Posterior cingulate gyrus (tissue), 11 donors: Measurements from ENCODE around the gene SPEM2.
A peak's percentile ranks its signal among the peaks of the same experiment; 100 is the strongest.

Experiments used
- DNase-seq, 10 donors: peaks; one replicate each; pipeline versions ENCODE4 v3.0.0 to v3.0.0-alpha.2; 2020 to 2021; ENCODE audit warnings: mixed read lengths in 3 of 10
- intact Hi-C: fragments of 100-400 bp; cut with DNase I; formaldehyde crosslinking; loops from one replicate; pipeline ENCODE4 v1.15.1; 2023

SPEM2 gene

DNA sequence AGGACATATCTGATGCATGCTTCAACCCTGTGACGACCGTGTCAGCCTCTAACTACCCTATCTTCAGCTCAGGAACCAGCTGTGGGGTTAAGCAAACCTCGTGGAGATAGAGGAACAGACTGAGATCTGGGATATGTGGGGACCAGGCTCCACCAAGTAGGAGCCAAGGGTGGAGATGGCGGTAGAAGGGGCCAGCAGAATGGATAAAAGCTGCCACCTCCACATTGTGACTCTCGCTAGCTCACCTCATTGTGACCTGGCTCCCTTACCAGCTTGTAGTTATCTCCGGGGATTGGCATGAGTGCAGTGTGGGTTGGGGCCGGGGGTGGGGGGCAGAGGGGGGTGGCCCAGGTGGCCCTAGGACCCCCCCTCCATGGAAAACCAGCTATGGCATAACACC lies at the start of gene SPEM2:
Gene SPEM2 (plus strand): TSS at position 301 of the 400 bp plus-strand sequence. CDS start 73 bp downstream, at position 374.
- no peak for DNase-seq
- intact Hi-C loops, result no loop called here

DNA sequence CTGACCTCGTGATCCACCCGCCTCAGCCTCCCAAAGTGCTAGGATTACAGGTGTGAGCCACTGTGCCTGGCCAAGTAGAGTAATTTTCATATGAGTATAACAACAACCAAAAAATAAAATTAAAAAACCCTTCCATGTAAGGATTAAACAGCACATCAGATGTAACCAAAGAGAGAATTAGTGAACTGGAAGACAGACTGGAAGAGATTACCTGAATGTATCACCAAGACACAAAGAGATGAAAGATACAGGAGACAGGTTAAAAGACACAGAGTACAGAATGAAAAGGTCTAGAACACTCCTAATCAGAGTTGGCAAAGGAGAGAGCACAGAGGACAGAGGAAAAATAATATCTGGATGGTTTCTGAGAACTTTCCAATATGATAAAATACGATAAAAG lies 46.3 kb upstream of the SPEM2 start:
- intact Hi-C loops, result no loop called here
- DNase-seq, result no peak

DNA sequence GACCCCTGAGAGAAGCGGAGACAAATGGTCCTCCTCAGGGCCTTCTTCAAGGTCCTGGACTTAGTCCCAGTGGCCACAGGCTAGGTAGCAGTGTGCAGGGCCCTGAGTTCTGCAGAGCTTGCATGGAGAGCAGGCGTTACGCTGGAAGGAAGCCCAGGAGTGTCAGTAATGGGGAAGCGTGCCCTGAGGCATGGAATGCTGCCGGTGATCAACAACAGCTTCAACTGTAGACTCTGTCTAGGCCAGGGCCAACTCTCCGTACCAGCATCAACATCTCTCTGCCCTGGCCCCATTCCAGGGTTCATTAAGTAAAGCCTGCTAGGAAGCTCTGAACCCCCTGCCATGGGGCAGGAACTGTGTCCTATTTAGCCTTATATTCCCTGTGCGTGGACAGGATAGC lies 45.1 kb upstream of the SPEM2 start:
- intact Hi-C loops, result no loop called here
- DNase-seq, result no peak

DNA sequence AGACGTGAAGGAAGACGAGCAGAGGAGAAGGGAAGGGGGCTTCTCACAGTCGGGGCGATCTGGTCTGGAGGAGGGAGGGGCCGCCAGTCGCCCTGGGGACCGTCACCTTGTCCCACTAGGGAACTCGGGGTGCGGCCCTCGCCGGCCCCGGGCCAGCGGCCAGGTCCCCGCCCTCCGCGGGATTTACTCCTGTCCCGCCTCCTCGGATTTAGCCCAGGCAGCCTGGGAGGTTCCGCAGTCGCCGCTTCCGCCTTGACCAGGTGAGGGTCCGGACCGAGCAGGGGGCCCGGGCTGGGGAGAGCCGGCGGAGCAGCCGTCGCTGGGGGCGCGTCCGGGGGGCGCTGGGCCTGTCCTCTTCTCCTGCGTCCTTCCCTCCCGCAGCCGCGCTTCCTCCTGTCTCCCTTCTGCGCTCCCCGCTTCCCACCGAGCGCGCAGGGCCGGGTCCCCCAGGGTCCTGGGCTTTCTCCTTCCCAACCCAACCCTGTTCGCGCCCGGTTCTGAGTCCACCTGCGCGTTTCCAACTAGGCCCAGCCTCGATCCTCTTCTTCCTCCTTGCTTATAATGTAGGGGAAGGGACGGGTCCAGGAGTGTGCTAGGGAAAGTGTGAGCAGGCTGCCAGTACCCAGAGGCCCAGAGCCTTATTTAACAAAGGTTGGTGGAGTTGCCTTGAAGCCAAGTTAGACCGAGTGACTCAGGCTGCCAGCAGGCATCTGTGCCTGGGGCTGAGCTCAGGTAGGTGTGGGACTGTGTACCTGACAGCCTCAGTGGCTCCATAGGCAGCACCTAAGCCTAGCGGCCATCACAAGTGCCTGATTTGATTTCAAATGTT lies 44.3 kb upstream of the SPEM2 start, which contains the start of gene TNK1:
Gene TNK1 (plus strand): TSS at position 235 of the 829 bp plus-strand sequence. CDS start 1,838 bp downstream, outside the sequence.
- peak in 2 of 10 donors; percentile 80 to 86 for DNase-seq
- intact Hi-C loops, result no loop called here

DNA sequence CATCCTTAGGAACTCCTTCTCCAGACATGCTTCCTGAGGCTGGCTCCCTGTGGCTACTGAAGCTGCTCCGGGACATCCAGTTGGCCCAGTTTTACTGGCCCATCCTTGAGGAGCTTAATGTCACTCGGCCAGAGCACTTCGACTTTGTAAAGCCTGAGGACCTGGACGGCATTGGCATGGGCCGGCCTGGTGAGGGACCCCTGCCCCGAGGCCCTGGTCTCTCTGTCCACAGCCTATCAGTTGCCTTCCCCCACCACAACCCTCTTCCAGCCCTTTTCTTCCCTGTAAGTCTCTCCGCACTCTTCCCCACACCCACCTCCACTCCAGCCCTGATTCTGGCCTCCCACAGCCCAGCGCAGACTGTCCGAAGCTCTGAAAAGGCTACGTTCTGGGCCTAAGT lies 42.5 kb upstream of the SPEM2 start:
- intact Hi-C loops, result no loop called here
- DNase-seq, result no peak

DNA sequence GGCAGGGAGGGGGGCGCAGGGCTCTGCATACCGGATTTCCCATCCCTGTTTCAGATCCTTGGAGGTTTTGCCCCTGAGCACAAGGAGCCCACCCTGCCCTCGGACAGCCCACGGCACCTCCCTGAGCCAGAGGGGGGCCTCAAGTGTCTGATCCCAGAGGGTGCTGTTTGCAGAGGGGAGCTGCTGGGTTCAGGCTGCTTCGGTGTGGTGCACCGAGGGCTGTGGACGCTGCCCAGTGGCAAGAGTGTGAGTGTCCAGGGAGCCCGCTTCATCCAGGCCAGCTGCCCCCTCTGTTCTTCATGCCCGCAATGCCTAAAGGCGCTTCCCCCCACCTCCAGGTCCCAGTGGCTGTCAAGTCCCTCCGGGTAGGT lies 42.1 kb upstream of the SPEM2 start:
- intact Hi-C loops, result no loop called here
- no peak for DNase-seq

DNA sequence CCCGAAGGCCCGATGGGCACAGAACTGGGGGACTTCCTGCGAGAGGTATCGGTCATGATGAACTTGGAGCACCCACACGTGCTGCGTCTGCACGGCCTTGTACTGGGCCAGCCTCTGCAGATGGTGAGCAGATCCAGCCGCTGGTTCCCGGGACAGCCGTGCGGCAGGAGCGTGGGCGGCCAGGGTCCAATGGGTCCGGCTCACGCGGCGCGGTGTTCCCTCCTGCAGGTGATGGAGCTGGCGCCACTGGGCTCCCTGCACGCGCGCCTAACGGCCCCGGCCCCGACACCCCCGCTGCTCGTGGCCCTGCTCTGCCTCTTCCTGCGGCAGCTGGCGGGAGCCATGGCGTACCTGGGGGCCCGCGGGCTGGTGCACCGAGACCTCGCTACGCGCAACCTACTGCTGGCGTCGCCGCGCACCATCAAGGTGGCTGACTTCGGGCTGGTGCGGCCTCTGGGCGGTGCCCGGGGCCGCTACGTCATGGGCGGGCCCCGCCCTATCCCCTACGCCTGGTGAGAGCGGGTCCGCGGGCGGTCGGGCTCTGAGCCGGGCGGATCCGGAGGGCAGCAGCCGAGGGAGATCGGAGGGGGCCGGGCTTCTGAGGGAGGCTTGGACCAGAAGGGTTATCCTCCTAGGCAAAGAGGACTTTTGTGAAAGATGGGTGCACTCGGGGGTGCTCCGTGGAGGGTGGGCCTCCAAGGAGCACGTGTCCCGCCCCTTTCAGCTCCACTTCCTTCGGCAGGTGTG lies 41.5 kb upstream of the SPEM2 start:
- intact Hi-C loops, result no loop called here
- DNase-seq, result peak in 8 of 10 donors; percentile 40 to 92 (median 50)

DNA sequence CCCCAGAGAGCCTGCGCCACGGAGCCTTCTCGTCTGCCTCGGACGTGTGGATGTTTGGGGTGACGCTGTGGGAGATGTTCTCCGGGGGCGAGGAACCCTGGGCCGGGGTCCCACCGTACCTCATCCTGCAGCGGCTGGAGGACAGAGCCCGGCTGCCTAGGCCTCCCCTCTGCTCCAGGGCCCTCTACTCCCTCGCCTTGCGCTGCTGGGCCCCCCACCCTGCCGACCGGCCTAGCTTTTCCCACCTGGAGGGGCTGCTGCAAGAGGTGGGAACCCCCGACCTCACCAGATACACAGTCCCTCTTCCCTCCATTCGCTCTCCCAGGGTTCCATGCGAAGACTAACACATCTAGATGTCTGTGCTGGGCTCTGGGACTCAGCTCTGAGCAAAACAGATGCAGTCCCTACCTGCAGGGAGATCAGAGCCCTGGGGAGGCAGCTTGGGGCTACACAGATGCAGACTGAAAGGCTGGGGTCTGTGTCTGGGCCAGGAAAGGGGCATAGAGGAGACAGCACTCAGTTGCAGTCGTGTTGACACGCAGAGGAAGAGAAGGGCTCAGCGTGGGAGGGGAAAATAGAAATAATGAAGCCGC lies 40.8 kb upstream of the SPEM2 start:
- intact Hi-C loops, result loop anchor here (5.0 kb wide), 1 partner anchor 32 kb away; the partner anchor contains the start of gene KCTD11
- no peak for DNase-seq

DNA sequence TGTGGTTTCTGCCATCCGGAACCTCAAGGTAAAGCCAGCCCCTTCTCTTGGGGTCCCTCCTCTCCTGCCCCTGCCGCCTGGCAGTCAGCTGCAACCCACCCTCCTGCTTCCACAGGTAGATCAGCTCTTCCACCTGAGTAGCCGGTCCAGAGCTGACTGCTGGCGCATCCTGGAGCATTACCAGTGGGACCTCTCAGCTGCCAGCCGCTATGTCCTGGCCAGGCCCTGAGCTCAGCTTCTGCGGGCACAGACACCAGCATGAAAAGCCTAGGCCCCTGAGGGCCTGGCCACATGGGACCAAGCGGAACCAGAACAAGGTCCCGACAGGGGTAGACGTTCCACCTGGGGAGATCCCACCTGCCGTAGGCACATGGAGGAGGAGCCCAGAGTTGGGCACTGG lies 36.6 kb upstream of the SPEM2 start:
- intact Hi-C loops, result loop anchor here (5.0 kb wide), 1 partner anchor 37 kb away; the partner anchor contains the start of gene KCTD11
- DNase-seq, result peak in 1 of 10 donors; percentile 82

DNA sequence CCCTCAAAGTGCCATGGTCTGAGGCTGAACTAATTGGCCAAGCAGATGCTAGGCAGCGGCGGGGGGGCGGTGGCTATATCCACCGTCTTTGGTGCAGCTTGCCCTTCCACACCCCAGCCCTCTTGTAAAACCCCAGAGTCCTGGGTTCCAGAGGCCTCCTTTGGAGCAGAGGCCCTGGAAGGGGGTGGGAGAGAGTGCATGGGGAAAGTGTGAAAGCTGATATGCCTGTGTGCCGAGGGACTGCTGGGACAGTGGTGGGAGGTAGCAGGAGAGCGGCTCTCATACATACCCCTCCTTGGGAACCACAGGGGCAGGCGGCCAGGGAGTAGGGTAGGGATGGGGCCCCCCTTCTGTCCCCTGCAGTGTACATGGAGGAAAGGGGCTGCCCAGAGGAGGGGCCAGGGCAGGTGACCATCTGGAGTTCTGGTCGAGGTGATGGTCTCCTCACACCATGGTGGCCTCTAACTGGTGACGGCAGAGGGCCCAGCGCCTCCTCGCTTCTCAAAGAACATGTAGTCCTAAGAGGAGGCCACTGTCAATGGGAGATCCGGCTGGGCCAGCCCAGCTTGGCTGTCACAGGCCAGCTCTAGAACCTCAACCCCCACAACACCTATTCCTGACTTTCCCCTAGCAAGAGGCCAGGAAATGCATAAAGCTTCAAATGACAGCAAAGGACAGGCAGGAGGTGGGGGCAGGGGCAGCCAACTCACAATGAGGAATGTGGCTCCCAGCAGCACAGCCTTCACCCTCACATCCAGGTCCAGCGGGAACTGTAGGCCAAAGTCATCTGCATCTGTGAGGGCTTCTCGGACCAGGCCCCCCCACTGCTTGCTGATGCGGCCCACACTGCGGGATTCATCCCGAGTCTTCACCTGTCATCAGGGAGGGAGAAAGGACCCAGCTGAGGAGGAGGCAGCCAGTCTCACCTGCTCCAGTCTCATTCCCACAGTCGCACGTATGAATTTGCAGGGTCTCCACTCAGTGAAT lies 35.2 kb upstream of the SPEM2 start:
- intact Hi-C loops, result loop anchor here (5.0 kb wide), 2 partner anchors 38 to 47 kb away; partner anchors contain the start of genes FGF11, KCTD11 and TMEM102
- DNase-seq, result peak in 1 of 10 donors; percentile 80

DNA sequence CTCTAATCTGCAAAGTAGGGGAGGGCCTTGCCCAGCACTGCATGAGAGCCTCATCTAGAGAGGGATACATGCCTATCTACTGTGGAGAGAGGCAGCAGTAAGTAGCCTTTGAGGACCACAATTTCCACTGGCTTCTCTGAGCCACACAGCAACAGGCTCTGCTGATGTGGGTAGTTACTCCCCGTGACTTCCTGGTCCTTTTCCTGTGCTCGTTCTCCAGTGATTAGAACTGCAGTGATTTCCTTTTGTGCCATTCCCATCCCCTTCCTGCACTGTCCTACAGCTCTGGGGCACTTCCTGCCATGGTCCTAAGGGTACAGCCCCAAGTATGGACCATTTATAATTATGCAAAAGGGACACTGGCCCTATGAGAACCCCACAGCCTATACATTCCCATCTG lies 34.1 kb upstream of the SPEM2 start:
- DNase-seq, result peak in 1 of 10 donors; percentile 8
- intact Hi-C loops, result loop anchor here (5.0 kb wide), 1 partner anchor 46 kb away; the partner anchor contains the start of genes FGF11 and TMEM102

DNA sequence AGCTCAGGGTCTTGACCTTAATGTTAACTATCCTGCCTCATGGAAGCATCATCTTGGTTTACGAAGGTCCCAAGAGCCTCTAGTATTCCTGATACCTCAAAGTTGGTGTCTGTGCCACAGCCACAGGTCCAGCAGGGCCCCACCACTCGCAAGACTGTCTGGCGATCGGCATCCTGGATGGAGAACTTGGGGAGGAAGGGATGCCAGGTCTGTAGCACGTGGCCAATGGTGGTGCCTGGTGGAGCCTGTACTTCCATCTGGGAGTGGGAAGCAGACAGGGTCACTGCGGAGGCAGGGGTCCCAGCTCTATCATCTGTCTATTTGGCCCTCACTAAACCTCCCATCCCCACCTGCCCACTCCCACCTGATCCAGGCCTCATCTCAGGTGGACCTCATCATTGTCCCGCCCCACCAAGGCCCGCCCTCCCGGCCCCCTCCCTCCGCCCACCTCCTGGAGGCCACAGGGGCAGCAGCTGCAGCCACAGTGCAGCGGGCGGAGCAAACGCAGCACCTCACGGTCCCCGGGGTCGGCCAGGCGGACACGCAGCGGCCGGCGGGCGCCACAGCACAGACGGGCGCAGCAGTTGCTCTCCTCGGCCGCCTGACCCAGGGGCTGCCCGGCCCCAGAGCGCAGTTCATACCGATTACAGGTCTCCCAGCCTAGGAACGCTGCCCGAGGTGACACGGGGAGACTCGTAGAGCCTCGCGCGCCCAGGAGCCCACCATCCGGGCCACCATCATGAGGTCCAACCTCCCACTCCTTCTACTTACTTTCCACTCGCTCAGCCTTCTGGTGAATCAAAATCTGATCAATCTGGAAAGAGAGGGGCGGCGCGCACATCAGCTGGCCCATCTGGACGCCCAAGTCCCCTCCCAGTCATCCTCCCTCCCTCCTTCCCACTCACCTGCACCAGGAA lies 32.5 kb upstream of the SPEM2 start:
- DNase-seq, result peak in 1 of 10 donors; percentile 78
- intact Hi-C loops, result loop anchor here (5.0 kb wide), 1 partner anchor 44 kb away; the partner anchor contains the start of genes FGF11 and TMEM102

DNA sequence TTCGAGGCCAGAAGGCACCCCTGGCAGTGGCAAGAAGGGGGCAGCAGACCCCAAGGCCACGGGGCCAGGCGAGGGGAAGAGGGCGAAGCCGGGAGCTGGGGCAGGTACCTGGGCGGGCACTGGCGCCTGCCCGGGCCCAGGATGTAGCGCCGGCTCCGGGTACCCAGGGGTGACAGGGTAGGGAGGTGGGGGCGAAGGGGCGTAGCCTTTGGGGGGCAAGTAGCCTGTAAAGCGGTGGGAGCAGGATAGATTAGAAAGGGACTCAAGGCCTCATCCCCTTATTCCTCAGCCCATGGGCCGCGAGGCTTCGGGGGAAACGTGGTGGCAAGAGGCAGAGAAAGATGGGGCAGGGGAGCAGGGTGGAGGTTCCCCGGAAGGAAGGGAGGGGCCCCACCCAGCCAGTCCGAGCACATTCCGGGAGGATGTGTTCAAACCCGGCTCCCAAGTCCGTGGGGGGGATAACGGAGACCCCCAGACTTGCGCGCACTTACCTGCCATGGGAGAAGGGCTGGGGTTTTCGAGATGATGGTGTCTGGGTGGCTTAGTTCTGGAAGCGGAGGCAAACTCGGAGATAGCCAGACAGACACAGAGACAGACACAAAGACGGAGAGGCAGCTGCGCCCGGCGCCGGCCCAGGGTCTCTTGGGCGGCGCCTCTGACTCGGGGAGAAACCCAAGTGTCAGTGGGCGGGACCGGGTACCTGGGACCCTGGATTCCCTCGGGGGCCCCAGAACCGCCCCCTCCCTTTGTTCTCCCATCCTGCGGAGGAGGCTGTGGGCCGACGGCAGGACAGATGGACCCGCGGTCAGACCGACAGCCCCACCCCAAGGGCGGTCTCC lies 31.6 kb upstream of the SPEM2 start:
- peak in 1 of 10 donors; percentile 82 for DNase-seq
- intact Hi-C loops, result loop anchor here (5.0 kb wide), 1 partner anchor 43 kb away; the partner anchor contains the start of genes FGF11 and TMEM102

DNA sequence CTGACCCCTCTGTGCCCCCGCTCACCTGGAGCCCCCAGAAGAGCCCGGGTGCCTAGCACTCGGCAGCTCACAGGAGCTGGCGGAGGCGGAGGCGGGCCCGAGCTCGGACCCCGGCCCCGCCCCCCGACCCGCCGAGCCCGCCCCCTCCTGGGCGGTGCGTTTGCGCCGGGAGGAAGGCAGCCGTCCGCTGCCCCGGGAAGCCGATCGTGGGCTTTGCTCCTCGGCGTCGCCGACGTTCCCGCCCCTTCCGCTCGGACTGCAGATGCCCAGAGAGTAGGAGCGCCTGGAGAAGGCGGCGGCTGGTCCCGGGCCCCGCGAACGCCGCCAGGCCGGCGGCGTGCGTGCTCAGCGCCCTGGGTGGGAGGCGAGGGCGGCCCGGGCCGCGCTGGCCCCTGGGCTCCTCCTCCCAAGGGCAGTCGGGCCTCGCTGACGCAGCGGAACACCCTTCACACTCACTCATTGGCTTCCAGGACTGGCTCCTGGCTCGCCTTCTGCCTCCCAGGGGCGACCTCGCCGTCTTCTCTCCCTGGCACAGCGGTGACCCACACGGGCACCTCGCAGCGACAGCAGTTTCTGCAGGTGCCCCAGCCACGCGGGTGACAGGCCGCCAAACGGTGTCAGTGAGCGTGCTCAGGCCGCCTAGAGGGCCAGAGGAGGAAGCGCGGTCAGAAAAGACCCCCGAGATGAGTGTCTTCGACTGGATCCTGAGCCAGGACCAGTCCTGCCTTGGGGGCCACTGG lies 30.8 kb upstream of the SPEM2 start, which contains the start of gene PLSCR3:
Gene PLSCR3 (minus strand): TSS at position 74 of the 740 bp plus-strand sequence. CDS start 415 bp downstream, outside the sequence.
- peak; percentile 73 to 98 (median 87) for DNase-seq
- intact Hi-C loops, result loop anchor here (5.0 kb wide), 1 partner anchor 43 kb away; the partner anchor contains the start of genes FGF11 and TMEM102

DNA sequence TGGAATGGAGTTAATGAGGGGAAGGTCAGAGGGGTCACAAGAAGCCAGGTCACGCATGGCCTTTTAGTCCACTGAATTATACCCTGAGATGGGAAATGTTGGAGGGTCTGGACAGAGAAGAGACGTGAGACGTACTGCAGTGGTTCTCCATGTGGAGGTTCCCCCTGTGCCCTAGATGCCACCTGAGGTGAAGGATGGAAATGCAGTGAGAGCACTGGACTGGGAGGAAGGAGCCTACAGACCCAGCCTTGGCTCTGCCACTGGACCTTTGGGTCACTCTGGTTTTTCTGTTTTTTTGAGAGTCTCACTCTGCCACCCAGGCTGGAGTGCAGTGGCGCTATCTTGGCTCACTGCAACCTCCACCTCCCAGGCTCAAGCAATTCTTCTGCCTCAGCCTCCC lies 29.3 kb upstream of the SPEM2 start:
- intact Hi-C loops, result no loop called here

DNA sequence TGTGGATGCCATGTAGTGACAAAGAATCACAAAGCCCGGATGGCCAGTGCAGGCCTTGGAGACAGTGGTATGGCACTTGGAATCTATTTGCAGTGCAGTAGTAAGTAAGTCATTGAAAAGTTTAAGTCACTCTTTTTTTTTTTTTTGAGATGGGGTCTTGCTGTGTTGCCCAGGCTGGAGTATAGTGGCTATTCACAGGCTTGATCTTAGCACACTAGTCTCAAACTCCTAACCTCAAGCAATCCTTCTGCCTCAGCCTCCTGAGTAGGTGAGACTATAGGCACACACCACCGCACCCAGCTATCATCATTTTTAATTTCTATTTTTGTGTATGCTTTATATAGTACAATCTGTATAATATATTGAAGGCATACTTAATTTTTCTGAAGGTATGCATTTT lies 26.8 kb upstream of the SPEM2 start:
- intact Hi-C loops, result no loop called here

More for the DNA sequence above, 29.3 kb upstream of the SPEM2 start:
- no peak for DNase-seq

More for the DNA sequence above, 26.8 kb upstream of the SPEM2 start:
- DNase-seq, result peak in 1 of 10 donors; percentile 42
